Activated CD4-positive, CD25-positive, alpha-beta regulatory T cell (primary cell): ENCODE measurements around the gene P4HA2.
A peak's percentile ranks its signal among the peaks of the same experiment; 100 is the strongest.

Experiments used
- DNase-seq, 4 experiments: peaks; one replicate each; lab custom pipeline; 2025; lab: John Stamatoyannopoulos, UW

P4HA2 gene

GRCh38 chr5:132227485-132228240 is at the start of gene P4HA2:
TSS of gene P4HA2 (minus strand) at chr5:132227853. CDS start at chr5:132218626, 9,227 bp downstream.
- DNase-seq, result peak in 1 of 4 experiments; percentile 8

GRCh38 chr5:132277256-132277655 is 49.6 kb upstream of the P4HA2 start:
- DNase-seq, result no peak

GRCh38 chr5:132275367-132276220 is 47.9 kb upstream of the P4HA2 start:
- DNase-seq, result no peak

- no peak for DNase-seq
These were observed 46.6 kb upstream of the P4HA2 start for GRCh38 chr5:132274050-132274792.

GRCh38 chr5:132273631-132274030 is 46.0 kb upstream of the P4HA2 start:
- DNase-seq, result no peak

GRCh38 chr5:132272311-132273210 is 44.9 kb upstream of the P4HA2 start:
- peak; percentile 20 to 60 (median 40) for DNase-seq

GRCh38 chr5:132271251-132272246 is 43.9 kb upstream of the P4HA2 start:
- DNase-seq, result no peak

GRCh38 chr5:132270706-132271105 is 43.1 kb upstream of the P4HA2 start:
- no peak for DNase-seq

- DNase-seq, result no peak
These were observed 42.6 kb upstream of the P4HA2 start for GRCh38 chr5:132270335-132270665.

GRCh38 chr5:132269635-132270334 is 42.1 kb upstream of the P4HA2 start:
- DNase-seq, result no peak

GRCh38 chr5:132268769-132269551 is 41.3 kb upstream of the P4HA2 start:
- DNase-seq, result no peak

- no peak for DNase-seq
These were observed 40.5 kb upstream of the P4HA2 start for GRCh38 chr5:132267931-132268768.

GRCh38 chr5:132267166-132267739 is 39.6 kb upstream of the P4HA2 start:
- no peak for DNase-seq

- DNase-seq, result no peak
These were observed 39.1 kb upstream of the P4HA2 start for GRCh38 chr5:132266836-132267160.

- DNase-seq, result no peak
These were observed 38.6 kb upstream of the P4HA2 start for GRCh38 chr5:132266031-132266835.

- DNase-seq, result no peak
These were observed 37.8 kb upstream of the P4HA2 start for GRCh38 chr5:132265336-132266030.
